GM19193 (cell line): ENCODE results near the gene EPB41L4B.

Experiments used
- POLR2A ChIP-seq: IDR thresholded peaks from 4 replicates; pipeline ENCODE4 v1.6.1; 2011; ENCODE audit not compliant: insufficient read depth, insufficient read length; ENCODE audit errors: extremely low read depth

The EPB41L4B gene

GRCh38 chr9:109270971-109271925 is 49.6 kb downstream of the EPB41L4B start:
- no peak for TF ChIP-seq POLR2A

- TF ChIP-seq POLR2A = no peak
Measured at GRCh38 chr9:109270441-109270840, 50.4 kb downstream of the EPB41L4B start.

DNA sequence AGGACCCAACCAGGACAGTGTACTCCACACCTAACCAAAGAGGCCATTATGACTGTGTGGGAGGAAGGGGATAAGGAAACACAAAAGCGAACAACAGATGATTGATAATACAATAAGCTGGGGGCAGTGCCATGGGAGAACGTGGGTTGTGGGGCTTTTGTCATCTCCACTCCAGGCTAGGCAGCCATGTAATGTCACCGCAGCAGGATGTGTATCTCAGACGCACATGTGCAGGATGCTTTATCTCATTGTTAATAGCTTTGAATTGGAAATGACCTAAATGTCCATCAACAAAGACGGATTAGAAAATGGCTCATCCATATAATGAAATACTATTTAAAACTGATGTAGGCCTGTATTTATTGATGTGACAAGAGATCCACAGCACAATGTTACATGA is 51.0 kb downstream of the EPB41L4B start:
- TF ChIP-seq POLR2A = no peak

- TF ChIP-seq POLR2A = no peak
Measured at GRCh38 chr9:109269081-109269480, 51.8 kb downstream of the EPB41L4B start.

DNA sequence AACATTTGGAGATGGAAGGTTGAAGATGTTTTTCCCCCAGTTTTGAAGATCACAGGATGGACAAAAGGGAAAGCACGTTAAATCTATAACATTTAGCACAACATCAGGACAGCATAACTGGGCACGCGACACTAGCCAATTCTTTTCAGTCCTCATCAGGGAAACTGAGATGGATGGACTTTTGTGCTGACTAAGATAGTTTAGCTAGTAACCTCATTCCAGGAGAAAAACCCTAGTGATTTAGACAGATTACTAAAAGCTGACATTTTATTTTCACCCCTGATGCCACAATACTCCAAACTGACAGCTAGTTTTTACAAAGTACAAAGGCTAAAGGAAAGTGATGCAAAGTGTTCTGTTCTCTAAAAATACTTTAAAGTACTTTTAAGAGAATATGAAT is 53.3 kb downstream of the EPB41L4B start:
- no peak for TF ChIP-seq POLR2A

GRCh38 chr9:109264877-109265587 is 55.8 kb downstream of the EPB41L4B start:
- TF ChIP-seq POLR2A = no peak

DNA sequence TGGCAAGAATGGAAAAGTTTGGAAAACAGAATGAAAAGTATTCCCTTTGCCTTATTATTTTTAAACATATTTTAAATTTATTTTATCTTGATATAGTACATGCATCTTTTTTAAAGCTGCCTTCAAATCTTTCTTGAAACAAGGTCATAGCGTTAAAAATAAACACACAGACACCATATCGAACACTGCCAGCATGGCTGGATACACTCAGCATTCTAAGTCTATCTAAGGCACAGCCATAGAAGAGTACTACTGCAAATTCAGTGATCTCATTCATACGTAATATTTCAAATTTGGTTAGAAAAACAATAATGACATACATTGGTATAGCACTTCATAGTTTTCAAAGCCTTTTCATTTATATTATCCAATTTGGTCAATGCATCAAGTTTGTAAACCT is 57.5 kb downstream of the EPB41L4B start:
- TF ChIP-seq POLR2A = no peak

DNA sequence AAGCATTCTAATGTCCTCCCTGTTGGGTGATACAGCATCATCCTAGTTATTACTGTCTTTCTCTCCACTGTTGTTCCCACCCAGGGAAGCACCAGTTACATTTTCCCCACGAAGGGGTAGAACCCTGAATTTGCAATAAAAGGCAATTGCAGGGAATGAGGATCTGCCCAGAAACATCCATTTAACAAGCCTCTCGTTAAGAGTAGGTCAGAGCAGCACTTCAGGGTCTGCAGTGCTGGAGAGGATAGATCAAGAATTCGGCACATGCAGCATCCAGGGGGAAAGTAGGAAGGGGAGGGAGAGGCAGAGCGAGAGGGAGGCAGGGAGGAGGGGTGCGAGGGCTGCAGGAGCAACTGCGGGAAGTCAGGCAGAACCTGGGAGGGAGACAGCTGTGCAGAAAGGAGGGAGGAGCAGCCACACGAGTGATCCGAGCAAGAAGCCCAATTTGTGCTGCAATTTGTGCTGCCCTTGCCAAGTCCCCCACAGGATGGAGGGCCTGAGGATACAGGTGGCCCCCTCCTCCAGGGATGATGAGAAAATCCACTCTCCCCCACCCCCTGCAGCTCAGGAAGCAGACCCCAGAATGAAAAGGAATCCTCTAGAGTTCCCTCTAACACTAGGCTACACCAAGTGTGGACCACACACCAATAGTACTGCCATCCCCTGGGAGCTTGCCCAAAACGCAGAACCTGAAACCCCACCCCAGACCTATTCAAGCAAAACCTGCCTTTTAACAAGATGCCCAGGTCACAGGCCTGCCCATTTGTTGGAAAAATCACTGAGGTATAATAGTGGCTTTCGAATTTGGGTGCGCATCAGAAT is 62.2 kb downstream of the EPB41L4B start:
- TF ChIP-seq POLR2A = no peak

- TF ChIP-seq POLR2A = no peak
Measured at GRCh38 chr9:109256336-109256735, 64.5 kb downstream of the EPB41L4B start.

- TF ChIP-seq POLR2A = no peak
Measured at GRCh38 chr9:109255394-109255793, 65.5 kb downstream of the EPB41L4B start.

GRCh38 chr9:109254317-109254716 is 66.5 kb downstream of the EPB41L4B start:
- TF ChIP-seq POLR2A = no peak

DNA sequence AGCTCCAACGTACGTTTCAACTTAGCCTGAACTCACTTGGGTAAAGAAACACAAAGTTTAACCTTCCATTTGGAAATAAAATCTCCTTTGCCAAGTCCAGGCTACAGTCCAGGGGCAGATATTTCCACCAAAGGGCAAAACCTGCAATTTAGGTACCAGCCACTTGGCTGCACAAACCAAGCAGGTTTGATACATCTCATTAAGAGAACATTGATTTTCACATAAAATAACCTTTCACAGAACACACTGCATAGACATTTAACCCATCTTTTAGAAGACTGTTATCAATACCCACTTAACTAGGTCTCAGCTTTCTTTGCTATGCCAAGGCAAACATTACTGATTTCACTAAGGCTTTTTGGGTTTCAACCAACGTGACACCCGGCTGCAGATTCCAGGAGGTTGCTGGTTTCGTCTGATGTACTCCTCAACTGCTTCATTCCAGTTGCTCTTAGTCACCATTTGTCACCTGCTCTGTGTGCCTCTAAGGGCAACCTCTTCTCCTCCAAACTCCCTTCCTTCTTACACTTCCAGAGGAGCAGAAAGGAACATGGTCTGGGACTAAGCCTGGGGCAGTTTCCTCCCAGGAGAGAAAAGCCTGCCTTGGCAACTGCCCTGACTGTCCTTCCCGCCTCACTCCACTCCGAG is 67.1 kb downstream of the EPB41L4B start:
- TF ChIP-seq POLR2A = no peak

DNA sequence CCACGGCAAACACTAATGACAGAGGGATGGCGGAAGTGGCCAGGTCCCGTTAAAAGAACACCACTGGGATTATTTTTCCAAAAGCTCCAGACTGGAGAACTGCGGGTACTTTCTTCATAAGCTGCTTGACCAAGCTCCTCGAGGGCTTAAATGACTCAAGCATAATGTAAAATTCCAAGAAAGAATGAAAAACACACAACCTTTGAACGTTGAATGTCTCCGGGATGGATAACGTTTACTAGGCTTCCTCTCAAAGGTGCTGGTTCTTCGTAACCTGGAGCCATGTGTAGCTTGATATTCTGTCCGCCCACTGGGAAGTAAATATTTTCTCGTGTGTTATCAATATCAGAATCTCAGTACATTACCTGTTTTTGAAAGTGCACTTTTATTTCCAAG is 67.6 kb downstream of the EPB41L4B start:
- no peak for TF ChIP-seq POLR2A

- TF ChIP-seq POLR2A = no peak
Measured at GRCh38 chr9:109252291-109252690, 68.6 kb downstream of the EPB41L4B start.

- no peak for TF ChIP-seq POLR2A
Measured at GRCh38 chr9:109251776-109252106, 69.1 kb downstream of the EPB41L4B start.
